ENCODE measurements around the gene SPEM1. TPM values are rescaled to one million over a fixed set of nuclear protein-coding genes. Genes with fewer than 3 reads are reported as not detected.

Gene SPEM1
- total RNA-seq (not detected), polyA plus RNA-seq (ENCODE audit: insufficient read length in 2 of 2) (under 1 TPM in 1 of 2 donors, not detected in 1; 0.29 TPM)
- long read RNA-seq, donor 1 = 0 reads
- long read RNA-seq, donor 2 = 0 reads
- long read RNA-seq, donor 3 = 0 reads
- long read RNA-seq, donor 4 = 0 reads

GRCh38 chr17:7419819-7420610 is at the start of gene SPEM1:
Gene SPEM1, plus strand, starts transcription at chr17:7420324. Its CDS starts 61 bp downstream, at chr17:7420385.
- 39% methylated on average over 12 of the region's 17 CpGs for WGBS (ENCODE audit: insufficient coverage)
- Histone ChIP-seq H3K4me3 (ENCODE audit: low read depth, low read length) (no peak within 1 kb of the TSS), H3K9me3 (ENCODE audit: control insufficient read depth, insufficient read depth, low read length) (no peaks in the 10 kb centered on the region), H3K36me3 (ENCODE audit: control insufficient read depth, insufficient read depth, low read length) (peaks cover 64% of the 10 kb centered on the region), H3K4me1 (ENCODE audit: control insufficient read depth, insufficient read depth, low read length) (peaks cover 24% of the 10 kb centered on the region), H3K27ac (ENCODE audit: low read depth, low read length) (no peak within 1 kb of the TSS), H3K27me3 (ENCODE audit: control insufficient read depth, insufficient read depth, low read length) (no peaks in the 10 kb centered on the region)
- peak in 3 of 6 donors; percentile 25 to 59 (median 55) for DNase-seq (ENCODE audit: low read depth in 4 of 6, low spot score in 6 of 6)

- DNase-seq (ENCODE audit: low read depth in 4 of 6, low spot score in 6 of 6) = no peak
- Histone ChIP-seq H3K4me1 (ENCODE audit: control insufficient read depth, insufficient read depth, low read length) (no peaks in the 10 kb centered on the region), H3K36me3 (ENCODE audit: control insufficient read depth, insufficient read depth, low read length) (no peaks in the 10 kb centered on the region), H3K4me3 (ENCODE audit: low read depth, low read length) (no peak overlapping the region), H3K27ac (ENCODE audit: low read depth, low read length) (no peak overlapping the region), H3K9me3 (ENCODE audit: control insufficient read depth, insufficient read depth, low read length) (no peaks in the 10 kb centered on the region), H3K27me3 (ENCODE audit: control insufficient read depth, insufficient read depth, low read length) (peaks cover 3% of the 10 kb centered on the region)
- WGBS (ENCODE audit: insufficient coverage) = no CpG with 5 or more reads among the region's 4 CpGs
Observed at GRCh38 chr17:7370853-7371252, 49.3 kb upstream of the SPEM1 start.

- H3K4me1 ChIP-seq (ENCODE audit: control insufficient read depth, insufficient read depth, low read length) = no peaks in the 10 kb centered on the region
- H3K36me3 ChIP-seq (ENCODE audit: control insufficient read depth, insufficient read depth, low read length) = no peaks in the 10 kb centered on the region
- peaks cover 6% of the 10 kb centered on the region for H3K27me3 ChIP-seq (ENCODE audit: control insufficient read depth, insufficient read depth, low read length)
- no peak overlapping the region for H3K4me3 ChIP-seq (ENCODE audit: low read depth, low read length)
- H3K9me3 ChIP-seq (ENCODE audit: control insufficient read depth, insufficient read depth, low read length) = no peaks in the 10 kb centered on the region
- no peak for DNase-seq (ENCODE audit: low read depth in 4 of 6, low spot score in 6 of 6)
- 94% methylated on average over 2 of the region's 2 CpGs for WGBS (ENCODE audit: insufficient coverage)
- H3K27ac ChIP-seq (ENCODE audit: low read depth, low read length) = no peak overlapping the region
Observed at GRCh38 chr17:7374353-7374752, 45.8 kb upstream of the SPEM1 start.

GRCh38 chr17:7379134-7379533 is 41.0 kb upstream of the SPEM1 start:
- Histone ChIP-seq H3K27ac (ENCODE audit: low read depth, low read length) (no peak overlapping the region), H3K27me3 (ENCODE audit: control insufficient read depth, insufficient read depth, low read length) (peaks cover 48% of the 10 kb centered on the region), H3K9me3 (ENCODE audit: control insufficient read depth, insufficient read depth, low read length) (no peaks in the 10 kb centered on the region), H3K4me3 (ENCODE audit: low read depth, low read length) (no peak overlapping the region), H3K36me3 (ENCODE audit: control insufficient read depth, insufficient read depth, low read length) (peaks cover 2% of the 10 kb centered on the region), H3K4me1 (ENCODE audit: control insufficient read depth, insufficient read depth, low read length) (peaks cover 29% of the 10 kb centered on the region)
- DNase-seq (ENCODE audit: low read depth in 4 of 6, low spot score in 6 of 6) = no peak
- no CpG with 5 or more reads among the region's 3 CpGs for WGBS (ENCODE audit: insufficient coverage)

- H3K36me3 ChIP-seq (ENCODE audit: control insufficient read depth, insufficient read depth, low read length) = peaks cover 2% of the 10 kb centered on the region
- WGBS (ENCODE audit: insufficient coverage) = 42% methylated on average over 7 of the region's 7 CpGs
- H3K4me3 ChIP-seq (ENCODE audit: low read depth, low read length) = no peak overlapping the region
- H3K4me1 ChIP-seq (ENCODE audit: control insufficient read depth, insufficient read depth, low read length) = peaks cover 36% of the 10 kb centered on the region
- peak in 2 of 6 donors; percentile 53 to 80 for DNase-seq (ENCODE audit: low read depth in 4 of 6, low spot score in 6 of 6)
- no peak overlapping the region for H3K27ac ChIP-seq (ENCODE audit: low read depth, low read length)
- peaks cover 55% of the 10 kb centered on the region for H3K27me3 ChIP-seq (ENCODE audit: control insufficient read depth, insufficient read depth, low read length)
- H3K9me3 ChIP-seq (ENCODE audit: control insufficient read depth, insufficient read depth, low read length) = no peaks in the 10 kb centered on the region
Observed at GRCh38 chr17:7380321-7380720, 39.8 kb upstream of the SPEM1 start.

- H3K9me3 ChIP-seq (ENCODE audit: control insufficient read depth, insufficient read depth, low read length) = no peaks in the 10 kb centered on the region
- no peak for DNase-seq (ENCODE audit: low read depth in 4 of 6, low spot score in 6 of 6)
- WGBS (ENCODE audit: insufficient coverage) = 1% methylated on average over 45 of the region's 52 CpGs
Observed at GRCh38 chr17:7380855-7381683, 39.1 kb upstream of the SPEM1 start, which contains the start of gene TNK1. Gene TNK1, plus strand, starts transcription at chr17:7381089. Its CDS starts 1,838 bp downstream, at chr17:7382927.

GRCh38 chr17:7382901-7383300 is 37.2 kb upstream of the SPEM1 start:
- peaks cover 17% of the 10 kb centered on the region for H3K36me3 ChIP-seq (ENCODE audit: control insufficient read depth, insufficient read depth, low read length)
- peaks cover 36% of the 10 kb centered on the region for H3K4me1 ChIP-seq (ENCODE audit: control insufficient read depth, insufficient read depth, low read length)
- peaks cover 55% of the 10 kb centered on the region for H3K27me3 ChIP-seq (ENCODE audit: control insufficient read depth, insufficient read depth, low read length)
- WGBS (ENCODE audit: insufficient coverage) = 79% methylated on average over 7 of the region's 10 CpGs
- H3K27ac ChIP-seq (ENCODE audit: low read depth, low read length) = no peak overlapping the region
- H3K4me3 ChIP-seq (ENCODE audit: low read depth, low read length) = no peak overlapping the region
- DNase-seq (ENCODE audit: low read depth in 4 of 6, low spot score in 6 of 6) = no peak
- no peaks in the 10 kb centered on the region for H3K9me3 ChIP-seq (ENCODE audit: control insufficient read depth, insufficient read depth, low read length)

More at GRCh38 chr17:7380855-7381683, 39.1 kb upstream of the SPEM1 start, which contains the start of gene TNK1:
- no peak within 1 kb of the TSS for H3K4me3 ChIP-seq (ENCODE audit: low read depth, low read length)
- H3K27me3 ChIP-seq (ENCODE audit: control insufficient read depth, insufficient read depth, low read length) = peaks cover 55% of the 10 kb centered on the region
- H3K4me1 ChIP-seq (ENCODE audit: control insufficient read depth, insufficient read depth, low read length) = peaks cover 36% of the 10 kb centered on the region
- H3K36me3 ChIP-seq (ENCODE audit: control insufficient read depth, insufficient read depth, low read length) = peaks cover 3% of the 10 kb centered on the region
- no peak within 1 kb of the TSS for H3K27ac ChIP-seq (ENCODE audit: low read depth, low read length)

- no peak for DNase-seq (ENCODE audit: low read depth in 4 of 6, low spot score in 6 of 6)
- 78% methylated on average over 11 of the region's 11 CpGs for WGBS (ENCODE audit: insufficient coverage)
- H3K27ac ChIP-seq (ENCODE audit: low read depth, low read length) = no peak overlapping the region
- peaks cover 21% of the 10 kb centered on the region for H3K36me3 ChIP-seq (ENCODE audit: control insufficient read depth, insufficient read depth, low read length)
- H3K4me3 ChIP-seq (ENCODE audit: low read depth, low read length) = peak overlapping the region; percentile 43
- no peaks in the 10 kb centered on the region for H3K9me3 ChIP-seq (ENCODE audit: control insufficient read depth, insufficient read depth, low read length)
- H3K27me3 ChIP-seq (ENCODE audit: control insufficient read depth, insufficient read depth, low read length) = peaks cover 55% of the 10 kb centered on the region
- H3K4me1 ChIP-seq (ENCODE audit: control insufficient read depth, insufficient read depth, low read length) = peaks cover 36% of the 10 kb centered on the region
Observed at GRCh38 chr17:7383371-7383741, 36.8 kb upstream of the SPEM1 start.

- DNase-seq (ENCODE audit: low read depth in 4 of 6, low spot score in 6 of 6) = peak in 2 of 6 donors; percentile 82 to 89
- Histone ChIP-seq H3K36me3 (ENCODE audit: control insufficient read depth, insufficient read depth, low read length) (peaks cover 27% of the 10 kb centered on the region), H3K4me1 (ENCODE audit: control insufficient read depth, insufficient read depth, low read length) (peaks cover 36% of the 10 kb centered on the region), H3K27ac (ENCODE audit: low read depth, low read length) (no peak overlapping the region), H3K4me3 (ENCODE audit: low read depth, low read length) (peak overlapping the region; percentile 43), H3K27me3 (ENCODE audit: control insufficient read depth, insufficient read depth, low read length) (peaks cover 55% of the 10 kb centered on the region), H3K9me3 (ENCODE audit: control insufficient read depth, insufficient read depth, low read length) (no peaks in the 10 kb centered on the region)
- WGBS (ENCODE audit: insufficient coverage) = 5% methylated on average over 65 of the region's 65 CpGs
Observed at GRCh38 chr17:7383742-7384488, 36.2 kb upstream of the SPEM1 start.
